Measurements from ENCODE around the gene C15orf61.

GRCh38 chr15:67511606-67512005, 9.3 kb upstream of the C15orf61 start:
- TF ChIP-seq POLR2A (IDR thresholded peaks at IDR 0.05) (no peak), CTCF (IDR thresholded peaks at IDR 0.05 in 8 of 11, conservative IDR thresholded peaks at IDR 0.05 in 3 of 11) (no peak), POLR2AphosphoS5 (IDR thresholded peaks at IDR 0.05) (no peak)

Data from spleen (tissue), 7 donors.